Measurements from ENCODE around the gene RBFOX2. TPM values are rescaled to one million over a fixed set of nuclear protein-coding genes. Genes with fewer than 3 reads are reported as not detected.

RBFOX2 gene
- total and polyA plus RNA-seq, 2 of the 8 experiments (the other 6 are each of a cell fraction or from before 2014, with no cell fraction given), result 121 to 122 TPM

- no peak for FAIRE-seq
- Histone ChIP-seq H3K18ac (ENCODE audit: extremely low read depth, low read length) (no peak overlapping the region), H2BK5ac (ENCODE audit: low read depth, low read length) (no peak overlapping the region; the same call in 1 of the 2 replicates), H2BK12ac (ENCODE audit: low read depth, low read length) (no peak overlapping the region), H3K23ac (ENCODE audit: insufficient read length) (no peak overlapping the region), H2BK120ac (replicated peaks; ENCODE audit: low read depth, low read length) (no peak overlapping the region), H2BK20ac (ENCODE audit: low read length) (no peak overlapping the region), H3K23me2 (ENCODE audit: low read depth, low read length) (peaks cover 3% of the 10 kb centered on the region; the same call in 1 of the 2 replicates), H2AFZ (ENCODE audit: low read length) (no peak overlapping the region), H3K14ac (ENCODE audit: insufficient read length) (no peak overlapping the region), H4K8ac (ENCODE audit: extremely low read depth, insufficient read depth, low read length) (no peak overlapping the region), H3K79me1 (ENCODE audit: low read depth, low read length) (peaks cover 15% of the 10 kb centered on the region), H3K27ac (ENCODE audit: low read depth, low read length) (no peak overlapping the region), H2BK15ac (ENCODE audit: low read length) (no peak overlapping the region), H3K9me3 (ENCODE audit: insufficient read depth in 2 of 2, low read depth in 1 of 2, low read length in 1 of 2) (no peaks in the 10 kb centered on the region), H3K4me1 (replicated peaks in 1 of 4; ENCODE audit: control insufficient read depth in 3 of 4, insufficient read depth in 4 of 4, low read length in 3 of 4) (peaks cover 0 to 19% (median 4%) of the 10 kb centered on the region in 4 experiments; a peak in 3 of 7 replicates), H3K36me3 (ENCODE audit: control insufficient read depth in 2 of 4, insufficient read depth in 4 of 4, low read length in 3 of 4) (no peaks in the 10 kb centered on the region), H3K4me2 (ENCODE audit: insufficient read depth in 1 of 2, low read depth in 2 of 2, low read length in 2 of 2) (no peak overlapping the region), H3K27me3 (replicated peaks in 1 of 4; ENCODE audit: control insufficient read depth in 3 of 4, extremely low read depth in 1 of 4, insufficient read depth in 3 of 4, low read length in 3 of 4) (no peaks in the 10 kb centered on the region), H3K4me3 (ENCODE audit: extremely low read depth in 1 of 4, insufficient read depth in 2 of 4, low read depth in 3 of 4, low read length in 4 of 4) (no peak overlapping the region), H4K5ac (ENCODE audit: insufficient read length, low read depth, low read length) (no peak overlapping the region), H3K4ac (replicated peaks; ENCODE audit: insufficient read length, low read depth, low read length) (no peak overlapping the region), H2AK5ac (ENCODE audit: low read depth, low read length) (no peak overlapping the region), H4K91ac (replicated peaks; ENCODE audit: insufficient read length, low read length) (no peak overlapping the region), H3K9ac (replicated peaks in 1 of 4; ENCODE audit: extremely low read depth in 1 of 4, low read depth in 3 of 4, low read length in 3 of 4) (no peak overlapping the region), H4K20me1 (replicated peaks in 1 of 2; ENCODE audit: control insufficient read depth in 1 of 2, insufficient read depth in 2 of 2, low read length in 2 of 2) (peaks cover 0 to 1% of the 10 kb centered on the region in 2 experiments), H3K79me2 (ENCODE audit: control insufficient read depth in 1 of 2, insufficient read depth in 2 of 2, low read length in 2 of 2) (peaks cover 5 to 71% of the 10 kb centered on the region in 2 experiments), H3K56ac (replicated peaks; ENCODE audit: insufficient read length, low read depth, low read length) (no peak overlapping the region)
- CTCF ChIA-PET (ENCODE audit: partially characterized antibody), result interaction anchor here (0.6 kb wide), 1 partner anchor 189 kb away, joined by 3 read pairs; no protein-coding TSS in a partner anchor
- no peak for DNase-seq (ENCODE audit: low read depth in 1 of 2, low spot score in 2 of 2)
- POLR2A ChIA-PET (ENCODE audit: partially characterized antibody), result no interaction called here
- no peak for TF ChIP-seq SP2 (IDR thresholded peaks at IDR 0.05; ENCODE audit: low read length)
- no peak for TF ChIP-seq SP4 (IDR thresholded peaks at IDR 0.05; ENCODE audit: low read length)
- no peak for TF ChIP-seq KDM5A (IDR thresholded peaks at IDR 0.05; ENCODE audit: low read length)
- no peak for TF ChIP-seq RAD21 (IDR thresholded peaks at IDR 0.05 in 1 of 2, conservative IDR thresholded peaks at IDR 0.05 in 1 of 2; ENCODE audit: low read depth in 2 of 2, low read length in 2 of 2)
- TF ChIP-seq CHD2 (IDR thresholded peaks at IDR 0.05; ENCODE audit: low read length), result no peak
- no peak for TF ChIP-seq JUN (IDR thresholded peaks at IDR 0.05; ENCODE audit: low read depth, low read length)
- no peak for TF ChIP-seq CREB1 (IDR thresholded peaks at IDR 0.05)
Observed at GRCh38 chr22:35899736-35900135, 128.9 kb downstream of the RBFOX2 start.

All from H1 (cell line).